Activated CD4-positive, alpha-beta T cell treated with anti-CD3 and anti-CD28 coated beads, Interleukin-2, amount 10 ng/mL, durations not matched to agents 7 days and 5 days (primary cell): ENCODE data around the gene ARF6. TPM values are rescaled to one million over a fixed set of nuclear protein-coding genes. Genes with fewer than 3 reads are reported as not detected.
"Not testable (repeated sequence)": the region's sequence is repeated elsewhere in the genome, so short reads cannot be mapped to it uniquely, and the experiment has no call there.

Source experiments
- CTCF ChIA-PET: fragments of 350-600 bp; sonication (Branson Sonifier 250); formaldehyde crosslinking; loops from one replicate; lab custom pipeline; 2021; ENCODE audit warnings: antibody characterized with exemption; lab: Charles Lee
- POLR2A ChIA-PET: fragments of 350-600 bp; sonication (Branson Sonifier 250); formaldehyde crosslinking; loops from one replicate; lab custom pipeline; 2021; ENCODE audit warnings: antibody characterized with exemption; lab: Charles Lee
- DNase-seq: peaks from one replicate; pipeline ENCODE4 v3.0.0-alpha.2; 2020
- H3K27ac Mint-ChIP-seq: one replicate; pipeline ENCODE4 v1.8.0; 2021; ENCODE audit warnings: mild to moderate bottlenecking, moderate library complexity, mixed read lengths
- H3K27me3 Mint-ChIP-seq: one replicate; pipeline ENCODE4 v1.8.0; 2021; ENCODE audit warnings: mixed read lengths
- H3K36me3 Mint-ChIP-seq: one replicate; pipeline ENCODE4 v1.8.0; 2021; ENCODE audit warnings: low read depth, mixed read lengths
- H3K4me1 Mint-ChIP-seq: one replicate; pipeline ENCODE4 v1.8.0; 2021; ENCODE audit warnings: mixed read lengths
- H3K4me3 Mint-ChIP-seq: one replicate; pipeline ENCODE4 v1.8.0; 2021; ENCODE audit warnings: mild to moderate bottlenecking, moderate library complexity, mixed read lengths
- H3K9me3 Mint-ChIP-seq: one replicate; pipeline ENCODE4 v1.8.0; 2021; ENCODE audit warnings: mixed read lengths
- total RNA-seq, 2 experiments: library from RNA; stranded (reverse); gene quantifications; one replicate each; pipeline ENCODE4 v1.2.3, GENCODE V29; 2021

ARF6 gene
- total RNA-seq, 2 experiments from 2014 or later, result 160 to 165 TPM

DNA sequence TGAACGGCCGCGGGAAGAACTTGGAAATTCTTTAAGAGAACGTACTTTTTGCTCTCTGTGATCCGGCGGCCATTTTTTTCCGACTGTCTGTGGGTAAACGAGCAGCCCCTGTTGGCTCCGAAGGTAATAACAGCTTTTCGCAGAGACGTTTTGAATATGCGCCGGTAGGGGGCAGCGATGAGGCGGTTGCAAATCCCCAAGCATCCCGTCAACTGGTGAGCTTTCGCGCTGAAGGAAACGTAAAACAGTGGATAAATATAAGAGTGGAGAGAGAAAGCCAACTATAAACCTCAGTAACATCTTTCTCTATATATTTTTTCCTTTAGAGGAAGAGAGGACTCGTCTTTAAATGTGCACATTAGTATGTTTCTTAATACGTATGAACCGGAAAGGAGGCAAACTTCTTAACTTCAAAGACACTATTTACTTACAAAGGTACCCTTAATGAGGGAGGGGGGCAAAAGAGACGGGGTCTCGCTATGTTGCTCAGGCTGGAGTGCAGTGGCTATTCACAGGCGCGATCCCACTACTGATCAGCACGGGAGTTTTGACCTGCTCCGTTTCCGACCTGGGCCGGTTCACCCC is 30.7 kb upstream of the ARF6 start:
- peaks cover 27% of the 10 kb centered on the region for H3K4me1 Mint-ChIP-seq
- peaks cover 2% of the 10 kb centered on the region for H3K9me3 Mint-ChIP-seq
- CTCF ChIA-PET, result interaction anchor here (0.5 to 10.6 kb wide), 86 partner anchors 10 to 662 kb away, joined by 3 to 164 read pairs (median 5); partner anchors contain the start of genes ARF6, DNAAF2, KLHDC1 and KLHDC2
- no peaks in the 10 kb centered on the region for H3K36me3 Mint-ChIP-seq
- no peak overlapping the region for H3K4me3 Mint-ChIP-seq
- POLR2A ChIA-PET, result interaction anchor here (0.7 to 2.6 kb wide), 7 partner anchors 10 to 401 kb away, joined by 3 to 17 read pairs (median 7); partner anchors contain the start of genes KLHDC2 and NEMF
- H3K27me3 Mint-ChIP-seq, result no peaks in the 10 kb centered on the region
- H3K27ac Mint-ChIP-seq, result no peak overlapping the region
- peak; percentile 88 for DNase-seq

DNA sequence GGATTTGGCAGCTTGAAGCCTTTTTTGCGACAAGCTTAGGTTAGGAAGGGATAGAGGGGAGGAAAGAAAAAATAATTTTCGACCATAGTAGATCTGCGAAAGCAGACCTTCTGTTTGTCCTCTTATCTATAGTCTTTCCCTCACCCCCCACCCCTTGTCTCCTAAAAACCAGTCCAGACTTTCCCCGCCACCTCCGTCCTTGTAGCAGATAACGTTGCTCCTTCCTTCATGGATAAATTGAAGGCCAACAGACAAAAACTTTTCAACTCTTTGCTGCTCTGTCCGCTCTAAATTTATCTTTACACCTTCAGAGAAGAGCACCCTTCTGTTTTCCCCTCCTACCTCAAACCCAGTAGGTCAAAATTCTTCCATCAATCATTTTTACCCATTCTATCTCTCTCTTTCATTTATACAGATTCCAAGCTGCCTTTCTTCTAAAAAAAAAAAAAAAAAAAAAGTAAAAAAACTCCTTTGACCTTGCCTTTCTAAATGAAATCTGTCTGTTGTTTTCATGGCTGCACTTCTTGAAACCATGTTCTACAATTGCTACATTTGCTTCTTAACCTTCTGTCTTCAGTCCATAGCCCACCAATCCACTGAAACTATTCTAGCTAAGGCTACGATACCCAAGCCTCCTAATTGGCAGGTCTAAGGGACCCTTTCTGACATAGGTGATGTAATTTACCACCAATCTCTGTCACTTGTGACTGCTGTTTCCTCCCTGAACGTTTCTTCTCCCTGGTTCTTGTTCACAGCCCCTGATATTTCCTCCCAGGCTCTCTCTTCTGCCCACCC is 29.2 kb upstream of the ARF6 start:
- no peak overlapping the region for H3K4me3 Mint-ChIP-seq
- no peaks in the 10 kb centered on the region for H3K9me3 Mint-ChIP-seq
- no peaks in the 10 kb centered on the region for H3K27me3 Mint-ChIP-seq
- peak; percentile 41 for DNase-seq
- H3K4me1 Mint-ChIP-seq, result peaks cover 25% of the 10 kb centered on the region
- CTCF ChIA-PET, result interaction anchor here (0.6 to 10.6 kb wide), 29 partner anchors 11 to 393 kb away, joined by 3 to 164 read pairs (median 5); partner anchors contain the start of genes ARF6, DNAAF2, KLHDC2 and NEMF
- H3K36me3 Mint-ChIP-seq, result no peaks in the 10 kb centered on the region
- no peak overlapping the region for H3K27ac Mint-ChIP-seq
- POLR2A ChIA-PET, result interaction anchor here (0.5 to 1.8 kb wide), 7 partner anchors 82 to 199 kb away, joined by 3 to 17 read pairs (median 6); partner anchors contain the start of gene KLHDC2

DNA sequence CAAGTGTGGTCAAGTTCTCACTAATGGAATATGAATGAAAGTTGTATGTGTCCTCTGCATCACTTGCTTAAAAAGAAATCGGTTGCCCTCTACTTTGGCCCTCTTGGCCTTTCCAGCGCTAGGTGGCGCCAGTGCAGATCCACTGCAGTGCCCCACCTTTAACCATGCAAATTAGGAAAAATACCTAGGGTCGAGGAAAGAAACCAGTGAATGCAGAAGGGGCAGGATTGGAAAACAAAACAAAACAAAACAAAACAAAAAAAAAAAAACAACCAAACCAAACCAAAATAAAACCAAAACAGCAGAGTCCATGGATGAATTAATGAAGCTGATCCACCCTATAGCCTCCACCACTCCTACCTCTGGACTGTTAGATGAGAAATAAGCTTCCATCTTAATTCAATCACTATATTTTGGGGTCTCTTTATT is 27.4 kb upstream of the ARF6 start:
- POLR2A ChIA-PET, result interaction anchor here (0.6 kb wide), 1 partner anchor 11 kb away, joined by 11 read pairs; no protein-coding TSS in a partner anchor

DNA sequence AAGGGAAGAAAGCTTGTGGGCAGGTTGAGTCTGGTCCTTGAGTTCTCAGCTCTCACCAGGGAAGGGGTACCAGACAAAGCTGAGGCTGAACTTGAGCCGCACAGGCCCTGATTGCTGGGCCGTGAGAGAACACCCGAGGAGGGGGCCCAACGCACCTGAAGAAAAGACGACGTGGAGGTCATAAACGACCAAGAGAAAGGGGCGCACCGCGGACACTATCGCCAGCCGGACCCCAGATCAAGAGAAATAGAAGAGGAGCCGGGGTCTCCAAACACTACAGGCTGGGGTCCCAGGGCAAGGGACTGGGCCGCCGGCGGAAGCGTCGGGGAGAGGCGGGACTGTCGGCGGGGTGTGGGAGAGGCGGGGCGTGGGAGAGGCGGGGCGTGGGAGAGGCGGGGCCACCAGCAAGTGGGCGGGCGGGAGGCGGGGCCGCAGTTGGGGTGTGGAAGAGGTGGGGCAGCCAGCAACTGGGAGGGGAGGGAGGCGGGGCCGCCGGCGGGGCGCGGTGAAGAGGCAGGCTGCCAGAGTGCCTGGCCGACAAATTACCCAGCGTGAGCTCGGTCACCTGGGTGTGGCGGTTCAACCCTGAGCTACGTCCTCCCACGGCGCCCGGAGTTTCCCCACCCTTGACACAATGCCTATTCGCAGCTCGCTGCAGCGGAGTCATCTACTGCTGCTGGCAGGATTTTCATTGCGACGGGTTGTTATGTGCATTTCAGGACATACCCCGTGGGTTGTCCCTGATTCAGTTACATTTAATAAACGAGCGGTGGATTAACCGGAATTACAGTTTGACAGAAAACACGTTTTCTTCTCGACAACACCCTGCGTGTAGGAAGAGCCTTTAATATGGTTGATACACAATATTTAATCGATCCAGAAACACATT is 24.8 kb upstream of the ARF6 start:
- Mint-ChIP-seq H3K4me1 (peaks cover 19% of the 10 kb centered on the region), H3K36me3 (no peaks in the 10 kb centered on the region), H3K4me3 (peak overlapping the region; percentile 88), H3K9me3 (no peaks in the 10 kb centered on the region), H3K27ac (peak overlapping the region; percentile 95), H3K27me3 (no peaks in the 10 kb centered on the region)
- ChIA-PET CTCF (interaction anchor here (0.6 to 10.6 kb wide), 13 partner anchors 9 to 254 kb away, joined by 3 to 130 read pairs (median 4); no protein-coding TSS in a partner anchor), POLR2A (interaction anchor here (0.6 to 1.5 kb wide), 7 partner anchors 10 to 195 kb away, joined by 3 to 5 read pairs (median 3); partner anchors contain the start of gene ARF6)
- peak; percentile 98 for DNase-seq

More for the DNA sequence above, 27.4 kb upstream of the ARF6 start:
- Mint-ChIP-seq H3K27me3 (no peaks in the 10 kb centered on the region), H3K9me3 (no peaks in the 10 kb centered on the region), H3K4me3 (no peak overlapping the region), H3K36me3 (no peaks in the 10 kb centered on the region), H3K27ac (no peak overlapping the region), H3K4me1 (peaks cover 33% of the 10 kb centered on the region)
- DNase-seq, result peak; percentile 85
- CTCF ChIA-PET, result interaction anchor here (0.7 to 10.6 kb wide), 21 partner anchors 13 to 675 kb away, joined by 3 to 130 read pairs (median 4); partner anchors contain the start of genes ARF6 and NEMF

DNA sequence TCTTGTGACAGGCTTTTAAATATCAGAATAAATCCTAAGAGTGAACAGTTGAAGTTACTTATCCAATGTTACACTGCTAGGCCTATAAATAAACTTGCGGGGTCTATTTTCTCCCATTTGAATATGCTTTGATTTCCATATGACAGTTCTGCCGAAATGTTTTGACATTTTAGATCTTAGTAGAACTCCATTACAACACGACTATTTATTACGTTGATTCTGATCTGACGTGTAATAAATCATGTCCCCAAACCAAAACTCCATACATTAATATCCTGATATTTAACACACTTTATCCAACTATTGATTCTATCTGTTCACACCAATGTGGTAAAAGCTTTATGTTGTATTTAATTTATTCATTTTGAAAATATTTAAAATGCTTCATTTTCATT is 24.2 kb upstream of the ARF6 start:
- Mint-ChIP-seq H3K27ac (peak overlapping the region; percentile 95), H3K4me3 (peak overlapping the region; percentile 88), H3K27me3 (no peaks in the 10 kb centered on the region), H3K9me3 (no peaks in the 10 kb centered on the region), H3K4me1 (peaks cover 19% of the 10 kb centered on the region), H3K36me3 (no peaks in the 10 kb centered on the region)
- no peak for DNase-seq
- CTCF ChIA-PET, result interaction anchor here (0.9 to 10.6 kb wide), 7 partner anchors 10 to 235 kb away, joined by 3 to 130 read pairs (median 7); no protein-coding TSS in a partner anchor
- POLR2A ChIA-PET, result interaction anchor here (0.6 to 1.1 kb wide), 3 partner anchors 10 to 193 kb away, joined by 3 to 5 read pairs (median 3); no protein-coding TSS in a partner anchor

DNA sequence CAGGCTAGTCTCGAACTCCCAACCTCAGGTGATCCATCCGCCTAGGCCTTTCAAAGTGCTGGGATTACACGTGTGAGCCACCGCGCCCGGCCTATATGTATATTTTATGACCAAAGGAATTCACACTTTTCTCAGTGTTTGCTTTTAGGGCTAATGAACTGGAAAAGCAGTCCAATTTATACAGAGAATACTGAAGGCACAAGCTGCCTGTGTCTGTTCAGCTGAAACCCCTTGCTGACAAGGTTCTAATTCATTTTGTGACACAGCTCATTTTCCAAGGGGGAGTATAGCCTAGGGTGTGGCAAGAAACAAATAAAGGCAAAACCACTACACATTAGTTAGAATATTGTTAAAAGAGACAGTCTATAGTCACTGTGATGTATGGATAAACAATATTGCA is 22.0 kb upstream of the ARF6 start:
- no peaks in the 10 kb centered on the region for H3K27me3 Mint-ChIP-seq
- no peak for DNase-seq
- peaks cover 19% of the 10 kb centered on the region for H3K4me1 Mint-ChIP-seq
- no peaks in the 10 kb centered on the region for H3K9me3 Mint-ChIP-seq
- no peaks in the 10 kb centered on the region for H3K36me3 Mint-ChIP-seq
- ChIA-PET POLR2A (no interaction called here), CTCF (interaction anchor here (1.6 to 2.7 kb wide), 3 partner anchors 9 to 137 kb away, joined by 3 to 9 read pairs (median 8); no protein-coding TSS in a partner anchor)
- no peak overlapping the region for H3K27ac Mint-ChIP-seq
- H3K4me3 Mint-ChIP-seq, result no peak overlapping the region

DNA sequence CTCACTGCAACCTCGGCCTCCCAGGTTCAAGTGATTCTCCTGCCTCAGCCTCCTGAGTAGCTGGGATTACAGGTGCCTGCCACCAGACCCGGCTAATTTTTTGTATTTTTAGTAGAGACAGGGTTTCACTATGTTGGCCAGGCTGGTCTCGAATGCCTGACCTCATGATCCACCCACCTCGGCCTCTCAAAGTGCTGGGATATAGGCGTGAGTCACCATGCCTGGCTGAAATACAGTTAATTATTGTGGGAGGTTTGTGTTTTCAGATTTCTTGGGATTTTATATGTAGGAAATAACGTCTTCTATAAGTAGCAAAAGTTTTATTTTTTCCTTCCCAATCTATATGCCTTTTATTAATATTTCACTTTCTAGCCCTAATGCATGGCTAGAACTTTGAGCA is 19.3 kb upstream of the ARF6 start:
- POLR2A ChIA-PET, H3K27ac Mint-ChIP-seq: not testable (repeated sequence)
- peaks cover 19% of the 10 kb centered on the region for H3K4me1 Mint-ChIP-seq

DNA sequence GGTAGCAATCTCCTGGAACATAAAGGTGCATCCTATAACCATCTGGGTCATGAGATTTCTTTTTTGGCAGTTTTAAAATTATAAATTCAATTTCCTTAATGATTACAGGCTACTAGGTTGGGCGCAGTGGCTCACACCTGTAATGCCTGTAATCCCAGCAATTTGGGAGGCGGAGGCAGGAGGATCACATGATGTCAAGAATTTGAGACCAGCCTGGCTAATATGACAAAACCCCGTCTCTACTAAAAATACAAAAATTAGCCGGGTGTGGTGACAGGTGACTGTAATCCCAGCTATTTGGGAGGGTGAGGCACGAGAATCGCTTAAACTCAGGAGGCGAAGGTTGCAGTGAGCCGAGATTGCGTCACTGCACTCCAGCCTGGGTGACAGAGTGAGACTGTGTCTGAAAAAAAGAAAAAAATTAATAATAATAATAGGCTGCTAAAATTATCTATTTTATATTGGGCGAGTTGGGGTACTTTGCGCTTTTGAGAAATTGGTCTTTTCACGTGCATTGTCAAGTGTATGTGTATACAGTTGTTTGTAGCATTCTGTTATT is 17.2 kb upstream of the ARF6 start:
- H3K4me1 Mint-ChIP-seq, result peaks cover 22% of the 10 kb centered on the region
- no peak for DNase-seq
- peaks cover 4% of the 10 kb centered on the region for H3K27me3 Mint-ChIP-seq
- H3K4me3 Mint-ChIP-seq, result no peak overlapping the region
- ChIA-PET CTCF (interaction anchor here (0.6 to 2.7 kb wide), 5 partner anchors 13 to 273 kb away, joined by 3 to 16 read pairs (median 3); no protein-coding TSS in a partner anchor), POLR2A (interaction anchor here (0.6 kb wide), 2 partner anchors 10 to 163 kb away, joined by 4 to 11 read pairs; no protein-coding TSS in a partner anchor)
- H3K9me3 Mint-ChIP-seq, result no peaks in the 10 kb centered on the region
- no peaks in the 10 kb centered on the region for H3K36me3 Mint-ChIP-seq
- no peak overlapping the region for H3K27ac Mint-ChIP-seq

More for the DNA sequence above, 19.3 kb upstream of the ARF6 start:
- H3K9me3 Mint-ChIP-seq, H3K27me3 Mint-ChIP-seq, H3K36me3 Mint-ChIP-seq, H3K4me3 Mint-ChIP-seq, DNase-seq: not testable (repeated sequence)
- CTCF ChIA-PET, result interaction anchor here (2.7 kb wide), 1 partner anchor 11 kb away, joined by 16 read pairs; no protein-coding TSS in a partner anchor

DNA sequence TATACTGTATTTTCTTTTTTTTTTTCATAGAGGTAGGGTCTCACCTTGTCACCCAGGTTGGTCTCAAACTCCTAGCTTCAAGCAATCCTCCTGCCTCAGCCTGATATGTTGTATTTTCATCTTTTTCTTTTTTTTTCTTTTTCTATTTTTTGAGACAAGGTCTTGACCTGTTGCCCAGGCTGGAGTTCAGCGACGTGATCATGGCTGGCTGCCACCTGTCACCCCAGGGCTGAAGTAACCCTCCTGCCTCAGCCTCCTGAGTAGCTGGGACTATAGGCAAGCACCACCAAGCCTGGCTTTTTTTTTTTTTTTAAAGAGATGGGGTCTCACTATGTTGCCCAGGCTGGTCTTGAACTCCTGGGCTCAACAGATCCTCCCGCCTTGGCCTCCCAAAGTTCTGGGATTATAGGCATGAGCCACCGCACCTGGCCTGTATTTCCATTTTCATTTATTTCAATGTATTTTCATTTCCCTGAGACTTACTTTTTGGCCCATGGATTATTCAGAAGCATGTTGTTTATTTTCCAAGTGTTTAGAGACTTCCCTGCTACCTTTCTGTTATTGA is 16.2 kb upstream of the ARF6 start:
- peaks cover 24% of the 10 kb centered on the region for H3K4me1 Mint-ChIP-seq
- ChIA-PET CTCF (interaction anchor here (0.7 to 2.7 kb wide), 7 partner anchors 12 to 252 kb away, joined by 3 to 16 read pairs (median 3); no protein-coding TSS in a partner anchor), POLR2A (interaction anchor here (0.6 kb wide), 2 partner anchors 11 to 162 kb away, joined by 4 to 11 read pairs; no protein-coding TSS in a partner anchor)
- H3K9me3 Mint-ChIP-seq, result no peaks in the 10 kb centered on the region
- no peak for DNase-seq
- H3K27ac Mint-ChIP-seq, result no peak overlapping the region
- no peak overlapping the region for H3K4me3 Mint-ChIP-seq
- H3K36me3 Mint-ChIP-seq, result peaks cover 3% of the 10 kb centered on the region
- H3K27me3 Mint-ChIP-seq, result peaks cover 4% of the 10 kb centered on the region

DNA sequence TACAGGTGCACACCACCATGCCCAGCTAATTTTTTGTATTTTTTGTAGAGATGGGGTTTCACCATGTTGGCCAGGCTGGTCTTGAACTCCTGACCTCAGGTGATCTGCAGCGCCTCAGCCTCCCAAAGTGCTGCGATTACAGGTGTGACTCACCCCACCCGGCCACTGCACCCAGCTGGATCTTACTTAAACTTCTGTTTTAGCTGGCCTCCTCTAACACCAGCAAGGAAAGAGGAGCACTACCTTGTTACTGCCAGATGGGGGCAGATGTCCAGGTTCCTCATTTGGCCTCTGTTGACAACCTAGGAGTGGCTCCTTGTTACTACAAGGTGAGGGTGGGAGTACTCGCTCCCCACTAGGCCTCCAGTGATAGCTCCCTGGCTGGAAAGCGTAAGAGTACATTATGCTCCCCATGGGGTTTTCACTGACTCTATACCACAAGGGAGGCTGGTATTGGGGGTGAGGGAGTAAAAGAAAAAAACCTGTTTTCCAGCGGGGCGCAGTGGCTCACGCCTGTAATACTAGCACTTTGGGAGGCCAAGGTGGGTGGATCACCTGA is 13.2 kb upstream of the ARF6 start:
- H3K9me3 Mint-ChIP-seq, result no peaks in the 10 kb centered on the region
- CTCF ChIA-PET, result interaction anchor here (0.5 to 2.7 kb wide), 33 partner anchors 9 to 605 kb away, joined by 3 to 26 read pairs (median 4); partner anchors contain the start of genes ARF6, MGAT2, NEMF and RPL36AL
- no peak overlapping the region for H3K4me3 Mint-ChIP-seq
- peak; percentile 63 for DNase-seq
- H3K27ac Mint-ChIP-seq, result peak overlapping the region; percentile 71
- H3K36me3 Mint-ChIP-seq, result peaks cover 3% of the 10 kb centered on the region
- peaks cover 30% of the 10 kb centered on the region for H3K4me1 Mint-ChIP-seq
- peaks cover 4% of the 10 kb centered on the region for H3K27me3 Mint-ChIP-seq
- POLR2A ChIA-PET, result interaction anchor here (1.2 kb wide), 1 partner anchor 121 kb away, joined by 4 read pairs; no protein-coding TSS in a partner anchor
